Brain microvascular endothelial cell (primary cell): ENCODE results near the gene CPSF4L.

Experiments
- DNase-seq: peaks from one replicate; pipeline ENCODE4 v3.0.0-alpha.2; 2020
- H3K27ac ChIP-seq: fragments of 250-450 bp; sonication (Bioruptor Pico); 2 replicates; pipeline ENCODE4 v1.5.1; 2020; ENCODE audit warnings: mild to moderate bottlenecking, moderate library complexity
- H3K27me3 ChIP-seq: fragments of 250-450 bp; sonication (Bioruptor Pico); replicated peaks from 2 replicates; pipeline ENCODE4 v1.5.1; 2020; ENCODE audit warnings: mild to moderate bottlenecking
- H3K36me3 ChIP-seq: fragments of 250-450 bp; sonication (Bioruptor Pico); replicated peaks from 2 replicates; pipeline ENCODE4 v1.5.1; 2020; ENCODE audit warnings: mild to moderate bottlenecking
- H3K4me3 ChIP-seq: 2 replicates; pipeline ENCODE4 v1.5.1; 2011; ENCODE audit warnings: low read depth, mild to moderate bottlenecking, control low read depth, low read length, moderate library complexity
- CTCF ChIP-seq: IDR thresholded peaks from 2 replicates; pipeline ENCODE4 v1.5.1; 2011; ENCODE audit warnings: low read depth, mild to moderate bottlenecking, moderate library complexity, low read length, control low read depth, inconsistent platforms; ENCODE audit errors: missing control alignments
- in situ Hi-C: cut with HindIII; loops from 2 replicates; pipeline ENCODE4 v1.10.0; 2017; ENCODE audit warnings: low sequenced_read_pairs, low pct_ligation_motif_present

The CPSF4L gene

DNA sequence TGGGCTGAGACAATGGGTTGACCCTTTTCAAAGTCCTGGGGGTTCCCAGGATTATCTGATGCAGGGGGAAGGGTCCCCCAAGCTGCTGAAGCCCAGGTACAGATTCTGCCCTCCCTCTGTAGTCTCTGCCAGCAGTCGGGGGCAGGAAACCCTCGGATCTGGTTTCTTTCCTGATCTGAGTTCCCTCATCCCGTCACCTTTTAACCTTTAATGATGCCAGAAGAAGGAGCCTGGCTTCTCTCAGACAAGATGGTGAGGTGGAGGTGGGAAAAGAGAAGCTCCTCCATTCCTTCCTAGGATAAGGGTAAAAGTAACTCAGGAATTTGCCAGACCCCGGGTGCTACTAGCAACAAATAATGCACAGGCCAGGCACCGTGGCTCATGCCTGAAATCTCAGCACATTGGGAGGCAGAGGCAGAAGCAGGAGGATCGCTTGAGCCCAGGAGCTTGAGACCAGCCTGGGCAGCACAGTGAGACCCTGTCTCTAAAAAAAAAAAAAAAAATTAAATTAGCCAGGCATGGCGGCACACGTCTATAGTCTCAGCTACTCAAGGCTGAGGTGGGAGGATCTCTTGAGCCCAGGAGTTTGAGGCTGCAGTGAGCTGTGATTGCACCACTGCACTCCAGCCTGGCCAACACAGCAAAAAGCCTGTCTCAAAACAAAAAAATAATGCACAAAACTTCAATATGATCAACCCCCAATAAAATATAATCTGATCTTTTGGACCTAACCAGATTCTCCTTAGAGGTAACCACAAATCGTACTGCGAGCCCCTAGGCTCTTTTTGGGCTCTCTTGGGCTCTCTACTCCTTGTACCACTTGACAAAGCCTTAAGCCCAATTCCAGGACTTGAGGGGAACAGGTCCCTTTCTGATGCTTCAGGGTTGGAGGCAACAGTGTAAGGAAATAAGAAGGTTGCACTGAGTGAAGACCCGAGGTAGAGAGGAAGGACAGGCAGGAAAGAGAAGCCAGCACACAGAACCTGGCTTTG is 44.5 kb upstream of the CPSF4L start:
- no peak for TF ChIP-seq CTCF
- H3K4me3 ChIP-seq, result no peak overlapping the region
- in situ Hi-C loops, result no loop called here
- peaks cover 3% of the 10 kb centered on the region for H3K36me3 ChIP-seq
- DNase-seq, result no peak
- no peaks in the 10 kb centered on the region for H3K27me3 ChIP-seq
- H3K27ac ChIP-seq, result peak overlapping the region; percentile 82

- in situ Hi-C loops, result no loop called here
- H3K36me3 ChIP-seq, result peaks cover 3% of the 10 kb centered on the region
- peak overlapping the region; percentile 45 for H3K4me3 ChIP-seq
- TF ChIP-seq CTCF, result peak; percentile 60
- DNase-seq, result peak; percentile 70
- no peaks in the 10 kb centered on the region for H3K27me3 ChIP-seq
- H3K27ac ChIP-seq, result peak overlapping the region; percentile 82
Measured at GRCh38 chr17:73304971-73305812, 43.5 kb upstream of the CPSF4L start.

GRCh38 chr17:73304438-73304837 is 42.8 kb upstream of the CPSF4L start:
- Histone ChIP-seq H3K27me3 (no peaks in the 10 kb centered on the region), H3K27ac (peak overlapping the region; percentile 82)
- DNase-seq, result no peak

GRCh38 chr17:73302189-73302588 is 40.5 kb upstream of the CPSF4L start:
- no peak overlapping the region for H3K27ac ChIP-seq
- no peak overlapping the region for H3K4me3 ChIP-seq
- in situ Hi-C loops, result no loop called here
- TF ChIP-seq CTCF, result no peak
- DNase-seq, result no peak
- no peaks in the 10 kb centered on the region for H3K27me3 ChIP-seq
- peaks cover 3% of the 10 kb centered on the region for H3K36me3 ChIP-seq

More at GRCh38 chr17:73304438-73304837, 42.8 kb upstream of the CPSF4L start:
- Histone ChIP-seq H3K36me3 (peaks cover 3% of the 10 kb centered on the region), H3K4me3 (no peak overlapping the region)
- in situ Hi-C loops, result no loop called here
- TF ChIP-seq CTCF, result no peak

GRCh38 chr17:73301369-73301768 is 39.7 kb upstream of the CPSF4L start:
- no peak for TF ChIP-seq CTCF
- no peak overlapping the region for H3K27ac ChIP-seq
- H3K27me3 ChIP-seq, result no peaks in the 10 kb centered on the region
- no peak for DNase-seq
- in situ Hi-C loops, result no loop called here
- H3K4me3 ChIP-seq, result no peak overlapping the region
- H3K36me3 ChIP-seq, result peaks cover 3% of the 10 kb centered on the region
